H54 (cell line): Measurements from ENCODE around the gene SAA1.

ENCODE experiments used
- DNase-seq: peaks from one replicate; pipeline ENCODE4 v3.0.0; 2011; ENCODE audit warnings: low spot score, mixed read lengths; ENCODE audit not compliant: insufficient read length
- FAIRE-seq: peaks from 3 replicates; lab custom pipeline; 2011; peaks lifted over from hg19 to GRCh38; lab: Jason Lieb, UNC
- POLR2A ChIP-seq: IDR thresholded peaks from 2 replicates; pipeline ENCODE4 v1.6.1; 2011; ENCODE audit warnings: low read depth, mild to moderate bottlenecking, low read length

The SAA1 gene

GRCh38 chr11:18265949-18266348, at the start of gene SAA1:
Gene SAA1 (plus strand): TSS chr11:18266264. CDS start chr11:18266888, 624 bp downstream.
- no peak for FAIRE-seq
- DNase-seq: no peak
- TF ChIP-seq POLR2A: no peak

- TF ChIP-seq POLR2A: no peak
- no peak for DNase-seq
- no peak for FAIRE-seq
Measured at GRCh38 chr11:18221274-18221876, 44.7 kb upstream of the SAA1 start.

DNA sequence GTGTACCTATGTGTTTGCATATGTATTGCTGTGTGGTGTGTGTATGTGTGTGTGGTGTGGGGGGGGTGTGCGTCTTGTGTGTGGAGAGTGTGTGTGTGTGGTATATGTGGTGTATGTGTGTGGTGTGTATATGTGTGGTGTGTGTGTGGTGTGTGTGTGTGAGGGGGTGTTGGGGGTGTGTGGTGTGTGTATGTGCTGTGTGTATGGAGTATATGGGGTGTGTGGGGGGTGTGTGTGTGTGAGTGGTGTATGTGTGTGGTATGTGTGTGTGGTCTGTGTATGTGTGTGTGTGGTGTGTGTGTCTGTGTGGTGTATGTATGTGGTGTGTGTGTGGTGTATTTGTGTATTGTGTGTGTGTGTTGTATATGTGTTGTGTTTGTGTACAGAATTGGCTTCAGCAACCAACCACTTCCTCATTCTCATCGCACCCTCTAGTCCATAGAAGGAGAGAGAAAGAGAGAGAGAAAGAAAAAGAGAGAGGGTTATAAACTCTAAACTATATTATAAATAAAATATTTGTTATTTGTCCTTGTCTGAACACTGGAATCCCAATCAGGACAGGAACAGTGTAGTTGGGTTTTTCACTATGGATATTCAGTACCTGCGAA, 43.1 kb upstream of the SAA1 start:
- DNase-seq (no peak), FAIRE-seq (no peak)
- no peak for TF ChIP-seq POLR2A

DNA sequence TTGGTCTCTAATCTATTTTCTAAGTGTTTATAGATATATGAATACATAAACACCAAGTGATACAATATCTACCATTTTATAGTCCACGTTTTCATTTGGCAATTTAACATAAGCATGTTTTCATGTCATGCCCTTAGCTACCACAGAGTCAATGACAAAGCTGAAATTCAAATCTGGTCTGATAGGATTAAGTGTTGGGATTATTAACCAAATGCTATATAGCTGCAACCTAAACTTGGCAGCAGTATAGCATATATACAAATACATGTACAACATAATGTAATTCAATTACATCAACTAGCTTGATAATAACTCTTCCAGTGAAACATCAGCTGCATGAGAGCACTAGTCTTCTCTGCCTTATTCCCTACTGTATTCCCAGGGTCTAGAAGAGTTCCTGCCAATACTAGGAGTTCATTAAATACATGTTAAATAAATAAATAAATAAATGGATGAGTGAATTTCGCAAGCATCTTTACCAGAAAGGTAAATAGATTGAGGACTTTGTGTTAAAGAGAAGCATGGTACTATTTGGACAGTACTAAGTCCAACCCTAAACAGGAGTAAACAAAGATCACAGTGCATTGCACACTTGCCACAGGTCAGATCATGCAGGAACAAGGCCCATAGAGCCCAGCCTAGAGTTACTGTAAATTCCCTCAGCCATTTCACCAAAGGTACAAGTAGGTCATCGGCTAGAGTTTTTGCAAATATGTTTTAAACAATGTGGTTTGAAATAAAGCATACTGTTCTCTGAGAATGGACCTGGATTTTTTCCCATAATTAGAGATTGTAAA, 42.3 kb upstream of the SAA1 start:
- TF ChIP-seq POLR2A: no peak
- FAIRE-seq (no peak), DNase-seq (no peak)

GRCh38 chr11:18225913-18226312, 40.2 kb upstream of the SAA1 start:
- TF ChIP-seq POLR2A: no peak
- FAIRE-seq: no peak
- DNase-seq: no peak

- FAIRE-seq (no peak), DNase-seq (no peak)
- no peak for TF ChIP-seq POLR2A
Measured at GRCh38 chr11:18229501-18229900, 36.6 kb upstream of the SAA1 start.

GRCh38 chr11:18230859-18231258, 35.2 kb upstream of the SAA1 start:
- DNase-seq (no peak), FAIRE-seq (no peak)
- no peak for TF ChIP-seq POLR2A

- FAIRE-seq: no peak
Measured at GRCh38 chr11:18233912-18234311, 32.2 kb upstream of the SAA1 start.

DNA sequence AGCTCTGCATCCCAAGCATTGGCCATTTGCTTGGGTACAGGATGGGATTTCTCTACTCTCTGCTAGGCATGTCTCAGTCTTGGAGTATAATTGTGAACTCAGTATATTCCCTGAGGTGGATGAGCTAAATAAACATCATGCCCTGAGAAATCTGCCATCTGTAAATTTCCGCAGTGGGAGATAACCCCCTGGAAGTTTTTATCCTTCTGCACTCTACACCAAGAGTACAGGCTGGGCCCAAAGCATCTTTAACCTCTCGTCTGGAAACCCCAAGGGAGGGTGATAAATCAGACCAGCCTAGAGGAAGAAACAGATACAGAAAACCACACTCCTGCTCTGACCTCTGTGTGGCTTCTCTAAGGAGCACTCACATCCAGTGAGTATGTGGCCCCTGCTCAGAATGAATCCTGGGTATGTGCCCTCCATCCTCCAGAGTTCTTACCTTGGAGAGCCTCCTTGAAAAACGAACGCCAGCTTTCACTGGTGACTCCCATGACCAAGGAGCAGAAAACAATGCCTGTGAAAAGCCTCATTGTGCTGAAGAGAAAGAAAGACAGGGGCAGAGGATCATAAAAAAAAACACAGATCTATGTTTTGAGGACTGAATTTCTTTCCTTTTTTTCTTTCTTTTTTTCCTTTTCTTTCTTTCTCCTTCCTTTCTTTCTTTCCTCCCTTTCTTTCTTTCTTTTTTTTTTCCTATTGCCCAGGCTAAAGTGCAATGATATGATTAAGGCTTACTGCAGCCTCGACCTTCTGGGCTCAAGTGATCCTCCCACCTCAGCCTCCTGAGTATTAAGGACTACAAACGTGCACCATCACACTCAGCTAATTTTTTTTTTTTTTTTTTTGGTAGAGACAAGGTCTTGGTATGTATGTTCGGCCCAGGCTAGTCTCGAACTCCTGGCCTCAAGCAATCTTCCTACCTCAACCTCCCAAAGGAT, 30.4 kb upstream of the SAA1 start:
- no peak for DNase-seq
- FAIRE-seq: no peak
- TF ChIP-seq POLR2A: no peak

More at GRCh38 chr11:18233912-18234311, 32.2 kb upstream of the SAA1 start:
- TF ChIP-seq POLR2A: no peak
- no peak for DNase-seq

- no peak for DNase-seq
- FAIRE-seq: no peak
- no peak for TF ChIP-seq POLR2A
Measured at GRCh38 chr11:18236664-18237356, 29.3 kb upstream of the SAA1 start, which contains the start of gene SAA4. Gene SAA4 (minus strand): TSS chr11:18236802. CDS start chr11:18235926, 876 bp downstream.

- FAIRE-seq (no peak), DNase-seq (no peak)
- TF ChIP-seq POLR2A: no peak
Measured at GRCh38 chr11:18239655-18240054, 26.4 kb upstream of the SAA1 start.

- no peak for FAIRE-seq
- no peak for TF ChIP-seq POLR2A
- DNase-seq: peak; percentile 25
Measured at GRCh38 chr11:18243783-18244362, 22.2 kb upstream of the SAA1 start.
